BE2C (cell line): Measurements from ENCODE around the gene EDEM3.

Experiments used
- DNase-seq: peaks from one replicate; pipeline ENCODE4 v3.0.0-alpha.2; 2020
- H3K27me3 ChIP-seq: fragments of 250-450 bp; sonication (Bioruptor Pico); 2 replicates; pipeline ENCODE4 v1.5.1; 2020; ENCODE audit warnings: mild to moderate bottlenecking
- H3K36me3 ChIP-seq: fragments of 250-450 bp; sonication (Bioruptor Pico); 2 replicates; pipeline ENCODE4 v1.5.1; 2020; ENCODE audit warnings: mild to moderate bottlenecking
- H3K4me1 ChIP-seq: fragments of 250-450 bp; sonication (Bioruptor Pico); 2 replicates; pipeline ENCODE4 v1.5.1; 2020
- H3K4me3 ChIP-seq: 2 replicates; pipeline ENCODE4 v1.5.1; 2011; ENCODE audit warnings: low read depth, low read length
- H3K9me3 ChIP-seq: fragments of 250-450 bp; sonication (Bioruptor Pico); 2 replicates; pipeline ENCODE4 v1.5.1; 2020
- TF ChIP-seq, protein P1 (sequence below): IDR thresholded peaks from 2 replicates; pipeline ENCODE4 v1.5.1; 2012; ENCODE audit warnings: mild to moderate bottlenecking, low read depth, low read length

The EDEM3 gene

DNA sequence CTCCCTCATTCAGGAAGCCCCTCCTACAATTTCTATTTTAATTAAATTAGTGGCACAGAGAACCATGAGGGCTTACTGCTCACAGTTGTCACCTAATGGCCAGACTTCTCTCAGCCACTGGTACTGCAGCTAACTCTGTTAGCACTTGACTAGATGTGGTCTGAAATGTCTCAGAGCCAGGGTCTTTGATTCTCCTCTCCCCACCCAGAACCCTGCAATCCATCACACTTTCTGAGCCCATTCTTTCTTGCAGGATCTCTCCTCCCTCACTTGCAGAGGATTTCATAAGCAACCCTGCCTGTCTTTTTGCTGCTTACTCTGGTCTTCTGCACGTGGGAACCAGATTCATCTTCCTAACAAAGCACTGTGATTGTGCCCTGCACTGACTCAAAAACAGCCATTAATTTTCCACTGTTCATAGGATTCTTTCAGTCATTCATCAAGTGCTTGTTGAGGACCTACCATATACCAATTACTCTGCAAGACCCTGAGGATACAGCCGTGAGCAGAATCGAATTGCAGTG is 108.4 kb downstream of the EDEM3 start:
- TF ChIP-seq, protein P1, sequence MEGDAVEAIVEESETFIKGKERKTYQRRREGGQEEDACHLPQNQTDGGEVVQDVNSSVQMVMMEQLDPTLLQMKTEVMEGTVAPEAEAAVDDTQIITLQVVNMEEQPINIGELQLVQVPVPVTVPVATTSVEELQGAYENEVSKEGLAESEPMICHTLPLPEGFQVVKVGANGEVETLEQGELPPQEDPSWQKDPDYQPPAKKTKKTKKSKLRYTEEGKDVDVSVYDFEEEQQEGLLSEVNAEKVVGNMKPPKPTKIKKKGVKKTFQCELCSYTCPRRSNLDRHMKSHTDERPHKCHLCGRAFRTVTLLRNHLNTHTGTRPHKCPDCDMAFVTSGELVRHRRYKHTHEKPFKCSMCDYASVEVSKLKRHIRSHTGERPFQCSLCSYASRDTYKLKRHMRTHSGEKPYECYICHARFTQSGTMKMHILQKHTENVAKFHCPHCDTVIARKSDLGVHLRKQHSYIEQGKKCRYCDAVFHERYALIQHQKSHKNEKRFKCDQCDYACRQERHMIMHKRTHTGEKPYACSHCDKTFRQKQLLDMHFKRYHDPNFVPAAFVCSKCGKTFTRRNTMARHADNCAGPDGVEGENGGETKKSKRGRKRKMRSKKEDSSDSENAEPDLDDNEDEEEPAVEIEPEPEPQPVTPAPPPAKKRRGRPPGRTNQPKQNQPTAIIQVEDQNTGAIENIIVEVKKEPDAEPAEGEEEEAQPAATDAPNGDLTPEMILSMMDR = no peak
- DNase-seq = no peak
- no peak overlapping the region for H3K4me3 ChIP-seq
- H3K27me3 ChIP-seq = no peaks in the 10 kb centered on the region
- no peaks in the 10 kb centered on the region for H3K9me3 ChIP-seq
- H3K36me3 ChIP-seq = no peaks in the 10 kb centered on the region
- H3K4me1 ChIP-seq = peaks cover 8% of the 10 kb centered on the region

DNA sequence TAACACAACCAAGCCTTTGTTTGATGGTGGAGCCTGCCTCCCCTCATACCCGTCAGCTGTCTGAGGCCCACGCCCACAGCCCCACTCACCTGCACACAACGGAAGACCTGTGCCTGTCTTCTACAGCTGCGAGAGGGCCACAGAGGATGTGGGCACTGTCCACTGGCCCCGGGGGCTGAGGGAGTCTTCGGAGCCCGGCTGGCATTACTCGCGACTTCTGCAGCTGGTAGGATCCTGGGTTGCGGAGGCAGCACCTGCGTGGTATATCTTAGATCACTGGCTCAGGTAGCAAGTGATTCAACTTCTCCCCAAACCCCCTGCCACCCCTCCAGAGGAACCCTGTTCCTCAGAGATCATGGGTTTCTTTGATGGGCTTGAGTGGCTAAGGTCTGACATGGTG is 109.9 kb downstream of the EDEM3 start:
- DNase-seq = no peak
- Histone ChIP-seq H3K4me1 (peaks cover 8% of the 10 kb centered on the region), H3K4me3 (no peak overlapping the region), H3K9me3 (no peaks in the 10 kb centered on the region), H3K36me3 (no peaks in the 10 kb centered on the region), H3K27me3 (no peaks in the 10 kb centered on the region)
- TF ChIP-seq, protein P1 = no peak

DNA sequence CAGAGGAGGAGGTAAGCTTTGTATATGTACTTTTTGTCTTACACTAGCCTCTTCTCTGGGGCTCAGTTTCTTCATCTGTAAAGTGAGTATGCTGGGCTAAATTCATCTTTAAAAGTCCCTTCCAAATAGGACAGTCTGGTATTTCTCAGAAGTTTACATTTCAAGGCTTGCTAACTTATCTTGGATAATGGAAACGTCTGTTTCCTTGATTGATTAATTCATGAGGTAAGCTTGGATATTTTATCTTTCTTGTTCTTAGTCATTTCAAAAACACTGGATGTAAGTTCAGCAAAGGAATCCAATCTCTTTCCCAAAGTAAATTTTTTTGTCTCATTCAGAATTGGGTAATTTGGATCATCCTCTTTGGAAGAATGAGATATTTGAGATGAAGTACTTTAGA is 111.0 kb downstream of the EDEM3 start:
- TF ChIP-seq, protein P1 = no peak
- Histone ChIP-seq H3K4me1 (peaks cover 8% of the 10 kb centered on the region), H3K36me3 (no peaks in the 10 kb centered on the region), H3K27me3 (no peaks in the 10 kb centered on the region), H3K4me3 (no peak overlapping the region), H3K9me3 (no peaks in the 10 kb centered on the region)
- no peak for DNase-seq

DNA sequence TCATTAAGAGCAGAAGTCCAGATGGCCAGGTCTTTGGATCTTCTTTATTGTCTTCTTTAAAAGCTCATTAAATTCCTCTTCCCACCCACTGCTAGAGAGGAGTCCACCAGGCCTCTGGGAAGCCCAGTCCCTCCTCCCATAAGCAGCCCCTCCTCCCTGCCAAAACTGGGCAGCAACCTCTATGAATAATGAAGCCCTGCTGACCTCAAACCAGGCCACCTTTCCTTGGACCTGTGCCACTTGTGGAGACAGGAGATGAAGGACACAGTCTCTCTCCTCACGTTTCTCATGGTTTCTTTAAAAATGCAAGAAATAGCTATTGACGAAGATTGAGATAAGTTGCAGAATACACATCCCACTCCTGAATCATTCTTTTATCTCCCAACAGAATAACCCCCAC is 112.8 kb downstream of the EDEM3 start:
- Histone ChIP-seq H3K27me3 (no peaks in the 10 kb centered on the region), H3K4me3 (no peak overlapping the region), H3K4me1 (peaks cover 8% of the 10 kb centered on the region), H3K36me3 (no peaks in the 10 kb centered on the region), H3K9me3 (no peaks in the 10 kb centered on the region)
- DNase-seq = no peak
- TF ChIP-seq, protein P1 = no peak

DNA sequence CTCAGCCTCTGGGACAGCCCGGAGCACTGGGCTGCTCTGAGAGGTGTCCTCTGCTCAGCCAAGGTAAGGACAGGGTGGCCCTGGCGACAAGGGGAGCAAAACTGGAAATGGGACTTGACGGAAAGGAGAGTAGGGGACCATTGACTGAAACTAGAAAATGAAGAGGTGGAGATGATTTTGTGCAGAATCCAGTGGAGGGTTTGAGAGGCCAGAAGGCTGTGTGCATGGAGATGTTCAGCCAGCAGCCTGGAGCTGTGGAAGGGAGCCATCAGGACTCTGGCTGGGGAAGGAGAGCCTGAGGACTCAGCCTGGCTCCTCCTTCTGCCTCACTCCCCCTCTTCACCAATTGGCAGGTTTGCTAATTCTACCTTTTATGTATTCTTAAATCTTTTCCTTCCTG is 114.2 kb downstream of the EDEM3 start:
- no peak for DNase-seq
- Histone ChIP-seq H3K9me3 (no peaks in the 10 kb centered on the region), H3K27me3 (no peaks in the 10 kb centered on the region), H3K4me1 (0 out of 2 replicates have a peak, but pooled peaks cover 2% of the 10 kb centered on the region), H3K36me3 (no peaks in the 10 kb centered on the region), H3K4me3 (no peak overlapping the region)
- TF ChIP-seq, protein P1 = no peak
